GF-D8 (cell line): ENCODE measurements around the gene GLS.
"Not testable (repeated sequence)": the region's sequence is repeated elsewhere in the genome, so short reads cannot be mapped to it uniquely, and the experiment has no call there.

Source experiments
- DNase-seq: peaks from one replicate; lab custom pipeline; 2025; lab: John Stamatoyannopoulos, UW

GLS gene

GRCh38 chr2:190856985-190857384 lies 23.6 kb upstream of the GLS start:
- no peak for DNase-seq

DNA sequence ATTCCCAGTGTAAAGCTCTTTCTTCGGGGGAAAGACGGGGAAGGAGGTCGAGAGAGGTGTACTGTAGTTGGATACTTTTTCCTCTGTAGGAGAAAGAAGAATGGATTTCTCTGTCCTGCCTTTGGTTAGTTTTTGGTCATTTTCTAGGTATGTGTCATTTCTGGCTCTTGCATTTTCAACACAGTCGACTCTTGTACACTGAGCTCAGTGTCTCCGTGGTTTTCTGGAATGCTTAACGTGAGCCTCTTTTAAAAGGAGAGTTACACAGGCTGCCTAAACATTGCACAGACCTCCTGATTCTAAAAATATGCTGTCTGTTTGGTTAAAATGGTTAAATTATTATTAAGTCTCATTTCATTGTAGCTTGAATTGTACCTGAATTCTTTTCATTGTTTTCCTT lies 21.8 kb upstream of the GLS start:
- DNase-seq, result no peak

- no peak for DNase-seq
Observed at GRCh38 chr2:190859347-190860297, 21.0 kb upstream of the GLS start.

- DNase-seq, result no peak
Observed at GRCh38 chr2:190860985-190861680, 19.5 kb upstream of the GLS start.

- DNase-seq, result not testable (repeated sequence)
Observed at GRCh38 chr2:190862128-190862527, 18.5 kb upstream of the GLS start.

DNA sequence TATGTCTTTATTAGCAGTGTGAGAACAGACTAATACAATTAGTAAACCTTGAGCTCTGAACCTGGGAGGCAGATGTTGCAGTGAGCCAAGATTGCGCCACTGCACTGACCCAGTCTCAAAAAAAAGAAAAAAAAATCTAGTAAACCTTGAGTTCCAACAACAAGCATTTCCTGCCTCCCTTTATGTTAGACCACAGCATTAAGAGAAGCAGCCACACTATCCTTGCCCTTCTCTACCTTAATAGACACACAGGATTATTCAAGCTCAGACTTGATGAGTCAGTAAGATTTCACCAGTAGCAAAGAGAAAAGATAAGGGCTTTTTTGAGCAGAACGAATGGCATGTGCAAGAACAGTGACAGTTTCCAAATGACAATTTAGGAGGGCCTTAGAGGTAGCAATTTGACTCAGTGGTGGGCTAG lies 18.0 kb upstream of the GLS start:
- no peak for DNase-seq

GRCh38 chr2:190863946-190864345 lies 16.7 kb upstream of the GLS start:
- DNase-seq, result no peak

GRCh38 chr2:190864375-190864774 lies 16.2 kb upstream of the GLS start:
- DNase-seq, result no peak

- DNase-seq, result no peak
Observed at GRCh38 chr2:190867212-190867611, 13.4 kb upstream of the GLS start.

GRCh38 chr2:190867832-190868231 lies 12.8 kb upstream of the GLS start:
- DNase-seq, result no peak

- DNase-seq, result no peak
Observed at GRCh38 chr2:190869721-190870120, 10.9 kb upstream of the GLS start.

- not testable (repeated sequence) for DNase-seq
Observed at GRCh38 chr2:190873451-190873850, 7.2 kb upstream of the GLS start.

GRCh38 chr2:190875891-190876290 lies 4.7 kb upstream of the GLS start:
- no peak for DNase-seq

GRCh38 chr2:190876631-190877030 lies 4.0 kb upstream of the GLS start:
- DNase-seq, result no peak

GRCh38 chr2:190877436-190877835 lies 3.2 kb upstream of the GLS start:
- peak; percentile 58 for DNase-seq

GRCh38 chr2:190879474-190880377 lies 895 bp upstream of the GLS start:
- no peak for DNase-seq

DNA sequence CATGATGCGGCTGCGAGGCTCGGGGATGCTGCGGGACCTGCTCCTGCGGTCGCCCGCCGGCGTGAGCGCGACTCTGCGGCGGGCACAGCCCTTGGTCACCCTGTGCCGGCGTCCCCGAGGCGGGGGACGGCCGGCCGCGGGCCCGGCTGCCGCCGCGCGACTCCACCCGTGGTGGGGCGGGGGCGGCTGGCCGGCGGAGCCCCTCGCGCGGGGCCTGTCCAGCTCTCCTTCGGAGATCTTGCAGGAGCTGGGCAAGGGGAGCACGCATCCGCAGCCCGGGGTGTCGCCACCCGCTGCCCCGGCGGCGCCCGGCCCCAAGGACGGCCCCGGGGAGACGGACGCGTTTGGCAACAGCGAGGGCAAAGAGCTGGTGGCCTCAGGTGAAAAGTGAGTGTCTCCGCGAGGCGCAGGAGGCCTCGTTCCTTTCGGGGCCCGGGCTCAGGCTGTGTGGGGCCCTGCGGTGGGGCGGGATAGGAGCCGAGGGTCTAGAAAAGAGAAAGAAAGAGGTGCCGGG lies 520 bp downstream of the GLS start:
- no peak for DNase-seq

- DNase-seq, result peak; percentile 89
Observed at GRCh38 chr2:190881598-190882410, 1.2 kb downstream of the GLS start.

GRCh38 chr2:190882411-190882766 lies 1.8 kb downstream of the GLS start:
- no peak for DNase-seq

- no peak for DNase-seq
Observed at GRCh38 chr2:190882856-190883582, 2.4 kb downstream of the GLS start.
